ENCODE data around the gene POFUT2. TPM values are rescaled to one million over a fixed set of nuclear protein-coding genes. Genes with fewer than 3 reads are reported as not detected.

POFUT2 gene
- total RNA-seq, 4 donors from 2014 or later = 8.3 to 19.8 (median 17.0) TPM

DNA sequence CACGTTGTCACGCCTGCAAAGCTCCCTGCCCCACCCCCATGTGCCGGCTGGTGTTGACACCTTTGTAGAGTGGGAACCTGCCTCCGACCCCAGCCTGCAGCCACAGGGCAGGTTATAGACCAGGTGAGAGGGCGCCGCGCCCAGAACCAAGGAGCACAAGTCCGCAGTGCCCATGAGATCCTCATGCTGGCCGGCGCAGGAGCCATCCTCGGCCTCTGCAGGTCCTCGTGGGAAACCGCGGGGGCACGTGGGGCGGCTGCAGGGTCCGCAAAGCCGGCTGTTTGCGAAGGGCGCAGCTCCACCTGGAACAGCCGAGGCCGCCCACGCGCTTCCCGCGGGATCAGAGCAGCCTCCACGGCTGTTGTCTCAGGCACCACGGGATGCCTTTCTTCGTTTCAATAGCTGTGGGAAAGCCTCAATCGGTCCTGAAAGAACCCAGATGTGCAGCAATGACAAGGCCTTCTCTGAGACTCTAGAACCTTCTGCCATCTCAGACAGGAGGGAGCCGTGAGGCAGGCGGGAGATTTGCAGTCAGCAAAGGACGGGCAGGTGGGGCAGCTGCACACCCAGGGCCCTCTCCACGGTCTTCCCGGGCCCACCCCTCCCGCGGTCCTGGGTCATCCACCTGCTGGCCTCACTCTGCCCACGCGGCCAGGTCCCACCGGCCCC lies 29.9 kb downstream of the POFUT2 start:
- no peak for TF ChIP-seq CTCF (IDR thresholded peaks at IDR 0.05; ENCODE audit: low read depth)

- no peak for TF ChIP-seq CTCF (IDR thresholded peaks at IDR 0.05; ENCODE audit: low read depth)
Measured at GRCh38 chr21:45256912-45257672, 30.6 kb downstream of the POFUT2 start.

GRCh38 chr21:45256021-45256911 lies 31.4 kb downstream of the POFUT2 start:
- no peak for TF ChIP-seq CTCF (IDR thresholded peaks at IDR 0.05; ENCODE audit: low read depth)

- TF ChIP-seq CTCF (IDR thresholded peaks at IDR 0.05; ENCODE audit: low read depth) = no peak
Measured at GRCh38 chr21:45255381-45256020, 32.2 kb downstream of the POFUT2 start.

DNA sequence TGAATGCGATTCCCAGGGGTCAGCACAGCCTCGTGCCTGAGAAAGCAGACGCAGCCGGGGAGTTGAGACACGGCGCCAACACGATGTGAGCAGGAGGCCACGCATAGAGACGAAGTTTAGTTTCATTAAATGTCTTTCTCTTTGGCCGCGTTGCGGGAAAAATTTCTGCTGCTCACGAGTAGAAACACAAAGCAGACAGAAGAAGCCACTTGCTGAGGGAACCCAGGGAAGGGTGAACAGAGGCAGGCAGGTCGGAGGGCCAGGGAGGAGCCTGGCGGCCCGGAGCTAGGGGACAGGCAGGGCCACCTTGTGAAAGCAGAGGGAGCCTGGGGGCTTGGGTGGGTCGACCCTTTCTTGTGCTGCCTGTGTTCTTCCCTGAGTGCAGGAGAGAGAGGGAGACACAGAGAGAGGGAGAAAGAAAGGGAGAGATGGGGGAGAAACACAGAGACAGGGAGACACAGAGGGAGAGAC lies 33.2 kb downstream of the POFUT2 start:
- no peak for TF ChIP-seq CTCF (IDR thresholded peaks at IDR 0.05; ENCODE audit: low read depth)

DNA sequence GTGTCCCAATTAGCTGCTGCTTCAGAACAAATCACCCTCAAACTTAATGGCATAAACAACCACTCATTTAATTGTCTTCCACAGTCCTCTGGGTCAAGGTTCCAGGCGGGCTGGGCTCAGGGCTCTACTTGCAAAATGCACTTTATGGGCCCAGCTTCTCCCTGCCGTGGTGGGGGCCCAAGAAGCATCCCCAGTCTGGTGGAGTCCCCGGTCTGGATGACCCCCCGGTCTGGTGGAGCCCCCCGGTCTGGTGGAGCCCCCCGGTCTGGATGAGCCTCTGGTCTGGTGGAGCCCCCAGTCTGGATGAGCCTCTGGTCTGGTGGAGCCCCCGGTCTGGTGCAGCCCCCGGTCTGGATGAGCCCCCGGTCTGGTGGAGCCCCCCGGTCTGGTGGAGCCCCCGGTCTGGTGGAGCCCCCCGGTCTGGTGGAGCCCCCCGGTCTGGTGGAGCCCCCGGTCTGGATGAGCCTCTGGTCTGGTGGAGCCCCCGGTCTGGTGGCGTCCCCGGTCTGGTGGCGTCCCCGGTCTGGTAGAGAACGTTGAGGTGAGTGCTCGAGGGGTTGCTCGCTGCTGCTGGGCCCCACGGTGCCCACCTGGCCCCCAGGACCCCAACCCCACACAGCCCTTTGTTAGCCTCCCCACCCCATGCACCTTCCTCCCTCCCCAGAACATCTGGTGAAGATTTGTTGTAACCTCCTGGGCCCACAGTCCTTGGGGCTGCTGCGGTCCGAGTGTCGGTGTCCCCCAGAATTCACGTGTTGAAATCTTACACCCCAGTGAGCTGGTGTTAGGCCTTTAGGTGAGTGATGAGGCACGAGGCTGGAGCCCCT lies 33.8 kb downstream of the POFUT2 start:
- no peak for TF ChIP-seq CTCF (IDR thresholded peaks at IDR 0.05; ENCODE audit: low read depth)

Data from subcutaneous adipose tissue (tissue), 4 donors.